Stimulated activated naive CD8-positive, alpha-beta T cell treated with anti-CD3 and anti-CD28 coated beads, Interleukin-15, amount 100 ng/mL, for 72 hours (primary cell): Measurements from ENCODE around the gene ASTN2.

Source experiments
- ATAC-seq: fragments of 150-1000 bp; cut with Tn5 transposase; 2 replicates; pipeline ENCODE4 v1.10.0; 2021; ENCODE audit warnings: mild to moderate bottlenecking, moderate library complexity
- DNase-seq, 2 donors: peaks; one replicate each; pipeline ENCODE4 v3.0.0; 2021 to 2022
- H3K27ac Mint-ChIP-seq, 2 donors: one replicate each; pipeline ENCODE4 v1.8.0; 2022; ENCODE audit warnings: mild to moderate bottlenecking in 2 of 2, mixed read lengths in 2 of 2, moderate library complexity in 2 of 2
- H3K27me3 Mint-ChIP-seq: one replicate; pipeline ENCODE4 v1.8.0; 2022; ENCODE audit warnings: mixed read lengths
- H3K4me1 Mint-ChIP-seq: one replicate; pipeline ENCODE4 v1.8.0; 2022; ENCODE audit warnings: mild to moderate bottlenecking, mixed read lengths
- H3K4me3 Mint-ChIP-seq, 2 donors: one replicate each; pipeline ENCODE4 v1.8.0; 2022; ENCODE audit warnings: mild to moderate bottlenecking in 2 of 2, mixed read lengths in 2 of 2, moderate library complexity in 1 of 2
- H3K9me3 Mint-ChIP-seq, 2 donors: one replicate each; pipeline ENCODE4 v1.8.0; 2022; ENCODE audit warnings: mixed read lengths in 2 of 2

ASTN2 gene

DNA sequence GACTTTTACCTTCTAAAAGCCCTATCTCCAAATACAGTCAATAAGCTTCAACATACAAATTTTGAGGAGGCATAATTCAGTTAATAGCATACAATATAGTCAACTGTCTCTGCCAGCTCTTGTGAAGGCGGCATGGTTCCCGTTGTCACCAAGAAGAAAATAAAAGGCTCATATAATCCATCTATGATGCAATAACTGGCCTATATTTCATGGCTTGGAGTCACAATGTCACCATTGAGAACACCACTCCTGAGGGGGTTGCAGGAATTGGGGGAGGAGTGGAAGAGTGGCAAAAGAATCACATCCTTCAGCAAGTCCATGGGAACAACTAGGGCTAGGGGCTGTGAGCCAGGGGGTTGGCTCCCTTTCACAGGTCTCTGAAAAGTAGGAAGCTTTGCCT, 16.0 kb upstream of the ASTN2 start:
- no peak for ATAC-seq
- Mint-ChIP-seq H3K9me3 (peaks cover 0 to 24% of the 10 kb centered on the region in 2 donors), H3K4me3 (no peak overlapping the region), H3K27me3 (no peaks in the 10 kb centered on the region), H3K4me1 (no peaks in the 10 kb centered on the region), H3K27ac (no peak overlapping the region)
- no peak for DNase-seq

DNA sequence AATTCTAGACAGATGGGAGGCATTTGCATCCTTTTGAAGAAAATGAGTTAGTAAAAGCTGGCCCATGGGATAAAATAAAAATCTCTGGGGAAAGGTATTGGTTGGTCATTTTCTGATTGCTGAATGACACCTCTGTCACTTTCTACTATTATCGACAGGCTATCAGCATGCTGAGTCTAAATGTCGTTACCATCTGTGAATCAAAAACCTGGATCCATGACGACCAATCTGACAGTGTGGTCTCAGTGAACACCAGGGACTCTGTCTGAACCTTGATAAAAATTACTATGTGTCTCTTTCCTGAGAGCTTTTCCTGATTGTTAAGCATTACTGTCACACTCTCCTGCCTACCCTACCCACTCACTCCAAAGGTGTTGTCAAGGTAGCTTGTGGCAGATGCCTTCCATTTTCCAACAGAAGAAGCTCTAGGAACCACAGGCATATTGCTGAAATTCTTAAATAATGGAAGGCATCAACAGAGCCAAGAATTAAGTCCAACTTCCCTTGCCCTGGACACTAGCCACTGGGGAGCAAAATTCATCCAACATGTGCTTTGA, 12.6 kb upstream of the ASTN2 start:
- Mint-ChIP-seq H3K4me1 (no peaks in the 10 kb centered on the region), H3K9me3 (peaks cover 0 to 19% of the 10 kb centered on the region in 2 donors), H3K4me3 (no peak overlapping the region), H3K27ac (no peak overlapping the region), H3K27me3 (no peaks in the 10 kb centered on the region)
- DNase-seq (no peak), ATAC-seq (no peak)

DNA sequence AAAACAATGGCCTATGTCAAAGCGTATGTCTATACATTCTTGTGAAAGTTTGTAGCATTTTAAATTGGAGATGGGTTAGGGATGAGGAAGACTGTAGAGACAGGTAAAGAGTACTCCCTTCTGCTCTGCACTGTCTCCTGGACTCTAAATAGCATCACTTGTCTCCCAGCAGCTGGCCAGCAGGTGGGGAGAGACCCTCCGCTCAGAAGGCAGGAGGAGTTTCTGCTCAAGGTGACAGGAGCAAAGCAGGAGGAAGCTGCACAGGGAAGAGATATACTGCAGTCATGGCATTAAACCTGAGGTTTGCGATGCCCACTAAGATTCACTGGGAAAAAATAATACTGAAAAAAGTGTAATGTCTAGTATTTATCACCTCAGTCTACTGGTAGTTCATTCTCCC, 10.7 kb upstream of the ASTN2 start:
- no peaks in the 10 kb centered on the region for H3K4me1 Mint-ChIP-seq
- ATAC-seq, result no peak
- no peaks in the 10 kb centered on the region for H3K27me3 Mint-ChIP-seq
- no peak overlapping the region for H3K27ac Mint-ChIP-seq
- no peak overlapping the region for H3K4me3 Mint-ChIP-seq
- no peak for DNase-seq
- H3K9me3 Mint-ChIP-seq, result peaks cover 0 to 5% of the 10 kb centered on the region in 2 donors

DNA sequence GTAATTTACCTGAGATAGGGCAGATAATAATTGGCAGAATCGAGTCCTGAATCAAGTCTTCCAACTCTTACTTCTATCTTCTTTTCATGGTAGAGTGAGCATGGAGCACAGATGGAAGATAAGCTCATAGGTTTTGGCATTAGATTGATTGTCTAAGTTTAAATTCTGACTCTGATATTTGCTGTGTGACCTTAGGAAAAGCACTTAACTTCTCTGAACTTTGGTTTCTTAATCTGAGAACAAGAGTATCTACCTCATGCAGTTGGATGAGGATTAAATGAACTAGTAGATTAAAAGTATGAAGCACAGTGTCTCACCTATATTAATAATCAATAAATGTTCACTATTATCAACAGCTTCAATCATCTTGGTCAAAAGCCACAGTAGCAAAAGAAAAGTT, 9.4 kb upstream of the ASTN2 start:
- no peaks in the 10 kb centered on the region for H3K4me1 Mint-ChIP-seq
- H3K27me3 Mint-ChIP-seq, result no peaks in the 10 kb centered on the region
- H3K9me3 Mint-ChIP-seq, result peaks cover 0 to 5% of the 10 kb centered on the region in 2 donors
- no peak for ATAC-seq
- H3K4me3 Mint-ChIP-seq, result no peak overlapping the region
- no peak overlapping the region for H3K27ac Mint-ChIP-seq
- DNase-seq, result no peak

DNA sequence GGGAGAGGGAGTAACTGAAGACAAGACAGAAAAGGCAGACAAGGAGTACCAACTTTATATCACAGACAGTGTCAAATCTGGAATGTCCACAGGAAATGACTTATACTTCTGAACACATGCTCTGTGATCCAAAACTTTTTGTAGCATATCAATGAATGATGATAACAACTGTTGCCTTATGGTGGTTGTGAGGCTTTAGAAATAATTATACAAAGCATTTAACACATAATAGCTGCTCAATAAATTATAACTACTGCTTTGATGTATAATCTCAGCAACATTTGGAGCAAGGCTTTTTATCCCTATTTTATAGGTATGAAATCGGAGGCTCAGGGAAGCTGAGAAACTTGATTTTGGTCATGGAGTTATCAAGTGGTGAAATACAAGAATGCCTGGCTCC, 3.3 kb upstream of the ASTN2 start:
- H3K27ac Mint-ChIP-seq, result no peak overlapping the region
- H3K4me1 Mint-ChIP-seq, result peaks cover 2% of the 10 kb centered on the region
- H3K9me3 Mint-ChIP-seq, result no peaks in the 10 kb centered on the region
- H3K27me3 Mint-ChIP-seq, result peaks cover 13% of the 10 kb centered on the region
- no peak for DNase-seq
- H3K4me3 Mint-ChIP-seq, result no peak overlapping the region
- ATAC-seq, result no peak

DNA sequence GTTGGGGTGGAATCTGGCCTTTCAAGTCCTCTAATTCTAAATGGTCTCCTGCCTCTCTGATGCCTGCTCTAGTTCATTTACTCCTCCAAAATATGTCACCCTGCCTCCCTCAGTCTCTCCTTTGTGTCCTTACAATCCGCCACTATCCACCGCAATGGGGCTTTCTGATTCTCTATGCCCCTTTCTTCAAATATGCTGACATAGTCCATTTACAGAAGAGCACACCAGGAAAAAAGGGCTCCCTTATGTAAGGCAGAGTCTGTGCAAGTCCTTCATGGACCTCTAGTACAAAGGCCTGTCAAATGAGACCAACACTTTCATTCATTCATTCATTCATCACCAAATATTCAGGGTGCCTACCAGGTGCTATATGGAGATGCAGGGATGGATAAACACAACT, 2.0 kb upstream of the ASTN2 start:
- ATAC-seq (no peak), DNase-seq (no peak)
- Mint-ChIP-seq H3K4me1 (peaks cover 6% of the 10 kb centered on the region), H3K27me3 (peaks cover 25% of the 10 kb centered on the region), H3K4me3 (no peak overlapping the region), H3K9me3 (no peaks in the 10 kb centered on the region), H3K27ac (no peak overlapping the region)

DNA sequence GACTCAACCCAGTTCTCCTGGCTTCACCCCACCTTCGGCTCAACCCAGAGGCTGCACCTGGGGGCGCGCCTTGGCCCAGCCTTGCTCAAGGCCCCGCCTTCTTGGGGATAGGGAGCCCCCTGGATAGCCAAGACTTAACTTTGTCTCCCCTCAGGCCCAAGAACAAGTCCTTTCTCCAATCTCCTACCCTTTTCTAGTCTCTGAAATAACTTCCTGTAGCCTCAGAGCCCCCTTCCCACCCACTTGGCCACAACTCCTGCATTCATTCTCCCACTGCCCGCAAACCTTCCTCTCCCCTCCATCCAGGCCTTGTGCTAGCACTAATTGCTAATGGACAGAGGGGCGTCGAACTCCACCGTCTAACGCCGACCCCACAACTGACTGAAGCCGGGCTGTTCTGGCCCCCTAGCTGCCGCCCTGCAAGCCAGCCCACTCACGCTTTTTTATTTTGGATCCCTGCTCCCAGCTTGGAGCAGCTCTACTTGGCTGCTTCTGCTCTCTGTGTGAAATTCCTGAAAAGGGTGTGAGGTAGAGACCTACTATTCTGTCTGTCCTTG, 579 bp upstream of the ASTN2 start:
- Mint-ChIP-seq H3K4me1 (peaks cover 6% of the 10 kb centered on the region), H3K27me3 (peaks cover 38% of the 10 kb centered on the region), H3K27ac (no peak overlapping the region), H3K4me3 (peak overlapping the region in 1 of 2 donors; percentile 36), H3K9me3 (peaks cover 0 to 5% of the 10 kb centered on the region in 2 donors)
- ATAC-seq (no peak), DNase-seq (no peak)

DNA sequence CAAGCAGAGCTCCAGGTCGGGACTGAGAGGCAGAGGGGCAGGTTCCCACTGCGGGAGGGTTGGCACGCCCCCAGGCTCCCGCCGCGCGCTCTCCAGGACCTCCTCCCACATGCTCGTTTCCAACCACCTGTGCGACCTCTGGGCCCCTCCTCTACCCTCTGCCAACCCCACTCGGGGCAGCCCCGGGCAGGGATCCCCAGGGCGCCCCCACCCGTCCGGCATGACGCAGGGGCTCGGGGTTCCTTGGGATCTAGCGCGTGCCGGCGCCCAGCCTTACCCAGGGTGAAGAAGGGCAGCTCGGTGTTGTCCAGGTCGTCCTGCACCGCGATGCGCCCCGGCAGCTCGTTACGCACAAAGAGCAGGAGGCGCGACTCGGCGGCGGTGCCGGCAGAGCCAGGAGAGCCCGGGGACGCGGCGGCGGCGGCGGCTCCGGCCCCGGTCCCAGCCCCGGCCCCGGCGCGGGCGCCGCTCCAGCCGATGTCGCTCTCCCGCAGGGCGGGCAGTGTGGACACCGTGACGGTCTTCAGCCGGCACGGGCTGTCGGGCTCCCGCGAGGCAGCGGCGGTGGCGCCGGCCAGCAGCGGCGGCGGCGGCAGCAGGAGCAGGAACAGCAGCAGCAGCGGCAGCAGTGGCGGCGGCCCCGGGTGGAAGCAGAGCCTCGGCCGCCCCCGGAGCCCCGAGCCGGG, 494 bp downstream of the ASTN2 start:
- Mint-ChIP-seq H3K4me1 (peaks cover 6% of the 10 kb centered on the region), H3K27ac (no peak overlapping the region), H3K9me3 (peaks cover 0 to 5% of the 10 kb centered on the region in 2 donors), H3K4me3 (no peak overlapping the region), H3K27me3 (peaks cover 47% of the 10 kb centered on the region)
- DNase-seq (no peak), ATAC-seq (peak; percentile 48)

DNA sequence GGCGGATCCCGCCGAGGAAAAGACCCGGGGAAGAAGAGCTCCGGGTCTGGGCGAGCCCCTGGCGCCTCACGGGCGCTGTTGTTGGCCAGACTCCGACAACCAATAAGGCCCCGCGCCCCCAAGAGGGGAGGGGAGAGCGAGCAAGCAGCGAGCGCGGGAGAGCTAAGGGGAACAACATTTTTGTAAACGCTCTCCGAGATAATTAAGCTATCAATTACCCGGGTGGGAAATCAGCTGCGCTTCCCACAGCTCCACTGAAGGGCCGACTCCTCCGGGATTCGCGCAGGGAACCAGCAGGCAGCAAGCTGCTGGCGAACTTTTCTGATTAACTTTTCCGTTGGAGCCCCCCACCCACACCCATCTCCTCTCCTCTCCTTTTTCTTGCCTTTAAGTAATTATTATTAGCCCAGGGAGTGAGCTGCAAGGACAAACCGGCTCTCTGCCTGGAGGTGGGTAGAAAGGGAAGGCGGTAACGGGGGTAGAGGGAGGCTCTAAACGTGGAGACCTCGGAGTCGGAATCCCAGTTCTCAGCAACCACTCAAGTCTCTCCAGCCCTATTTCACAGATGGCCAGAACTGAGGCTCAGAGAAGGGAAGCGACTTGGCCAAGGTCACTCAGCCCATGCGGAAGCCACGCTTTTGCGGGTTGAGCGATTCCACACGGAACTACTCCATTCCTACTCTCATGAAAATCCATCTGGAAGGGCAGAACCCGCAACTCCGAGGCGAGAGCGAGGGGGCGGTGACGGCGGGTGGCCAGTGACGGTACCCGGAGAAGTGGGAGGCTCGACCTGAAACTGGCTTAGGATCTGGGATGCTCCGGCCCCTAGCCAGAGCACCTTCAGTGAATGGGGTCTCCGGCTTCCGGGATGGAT, 1.3 kb downstream of the ASTN2 start:
- Mint-ChIP-seq H3K4me3 (peak overlapping the region in 1 of 2 donors; percentile 33), H3K4me1 (peaks cover 6% of the 10 kb centered on the region), H3K27me3 (peaks cover 47% of the 10 kb centered on the region), H3K9me3 (peaks cover 0 to 8% of the 10 kb centered on the region in 2 donors), H3K27ac (no peak overlapping the region)
- no peak for ATAC-seq
- DNase-seq, result no peak

DNA sequence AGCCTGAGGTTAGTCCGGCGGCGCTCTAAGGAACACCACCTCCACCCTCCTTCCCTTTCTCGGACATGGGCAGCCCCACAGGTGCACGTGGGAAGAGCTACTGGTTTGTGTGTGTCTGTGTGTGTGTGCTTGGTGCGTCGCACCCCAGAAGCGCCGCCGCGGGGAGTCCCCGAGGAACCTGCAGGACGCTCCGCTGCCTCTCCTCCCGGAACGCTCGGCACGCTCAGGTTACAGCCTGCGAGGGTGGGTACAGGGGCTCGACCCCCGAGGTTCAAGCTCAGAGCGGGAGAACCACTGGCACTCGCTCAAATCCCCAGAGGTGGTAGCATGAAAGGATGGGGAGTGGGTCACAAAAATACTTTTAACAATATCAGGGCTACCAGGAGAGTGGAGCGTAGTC, 2.0 kb downstream of the ASTN2 start:
- peaks cover 47% of the 10 kb centered on the region for H3K27me3 Mint-ChIP-seq
- no peak overlapping the region for H3K4me3 Mint-ChIP-seq

DNA sequence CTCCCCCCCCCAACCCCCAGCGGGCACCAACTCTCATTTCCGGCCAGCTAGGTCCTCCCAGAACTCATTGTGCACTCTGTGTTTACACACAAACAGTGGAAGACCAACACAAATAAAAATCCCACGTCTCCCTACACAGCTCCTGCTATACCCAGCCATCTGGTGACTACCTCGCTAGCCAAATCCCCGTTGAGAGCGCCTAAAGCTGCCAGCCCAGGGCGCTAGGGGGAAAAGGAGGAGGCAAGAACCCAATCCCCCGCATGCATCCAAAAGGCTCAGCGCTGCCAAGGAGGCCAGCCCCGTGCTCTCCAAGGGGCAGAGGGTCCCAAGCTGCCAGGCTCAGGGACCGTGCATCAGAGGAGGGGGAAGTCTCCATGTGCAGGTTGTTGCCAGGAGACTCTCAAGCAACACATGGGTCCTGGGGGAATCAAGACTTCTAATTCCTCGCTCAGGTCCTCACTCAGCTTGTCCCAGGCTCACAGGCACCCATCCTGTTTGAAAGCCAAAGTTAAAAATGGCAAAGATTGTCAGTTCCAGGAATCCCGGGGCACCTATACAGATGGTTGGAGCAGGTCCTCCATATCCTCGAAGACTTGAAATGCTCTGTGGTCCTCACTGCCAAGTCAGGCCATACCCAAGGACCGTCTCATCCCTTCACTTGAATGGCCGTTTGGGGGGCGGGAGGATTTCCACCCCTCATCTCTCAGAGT, 2.7 kb downstream of the ASTN2 start:
- H3K4me3 Mint-ChIP-seq, result no peak overlapping the region
- no peak overlapping the region for H3K27ac Mint-ChIP-seq
- H3K4me1 Mint-ChIP-seq, result peaks cover 6% of the 10 kb centered on the region
- DNase-seq (no peak), ATAC-seq (no peak)
- H3K27me3 Mint-ChIP-seq, result peaks cover 48% of the 10 kb centered on the region
- H3K9me3 Mint-ChIP-seq, result peaks cover 0 to 9% of the 10 kb centered on the region in 2 donors

More for the DNA sequence above, 2.0 kb downstream of the ASTN2 start:
- DNase-seq (no peak), ATAC-seq (no peak)
- H3K27ac Mint-ChIP-seq, result no peak overlapping the region
- H3K4me1 Mint-ChIP-seq, result peaks cover 6% of the 10 kb centered on the region
- peaks cover 0 to 9% of the 10 kb centered on the region in 2 donors for H3K9me3 Mint-ChIP-seq

DNA sequence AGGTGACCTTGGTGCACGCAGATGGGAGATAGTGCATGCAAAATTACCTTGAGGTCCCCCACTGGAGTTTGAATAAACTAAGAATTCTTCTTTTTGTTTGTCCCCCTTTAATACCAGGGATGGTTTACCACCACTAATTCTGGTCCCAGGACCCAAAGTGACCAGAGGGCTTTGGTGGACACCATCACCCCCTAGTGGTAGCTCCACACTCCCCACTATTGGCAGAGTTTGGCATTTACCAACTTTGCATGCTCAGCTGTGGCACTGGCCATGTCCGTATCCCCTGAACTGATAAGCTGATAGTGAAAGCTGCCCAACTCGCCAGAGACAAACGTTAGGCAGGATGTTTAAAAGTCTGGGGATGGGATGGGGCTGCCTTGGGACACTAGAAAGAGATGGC, 3.3 kb downstream of the ASTN2 start:
- DNase-seq, result no peak
- no peak overlapping the region for H3K4me3 Mint-ChIP-seq
- H3K4me1 Mint-ChIP-seq, result peaks cover 6% of the 10 kb centered on the region
- H3K27ac Mint-ChIP-seq, result no peak overlapping the region
- peaks cover 0 to 13% of the 10 kb centered on the region in 2 donors for H3K9me3 Mint-ChIP-seq
- no peak for ATAC-seq
- peaks cover 54% of the 10 kb centered on the region for H3K27me3 Mint-ChIP-seq

DNA sequence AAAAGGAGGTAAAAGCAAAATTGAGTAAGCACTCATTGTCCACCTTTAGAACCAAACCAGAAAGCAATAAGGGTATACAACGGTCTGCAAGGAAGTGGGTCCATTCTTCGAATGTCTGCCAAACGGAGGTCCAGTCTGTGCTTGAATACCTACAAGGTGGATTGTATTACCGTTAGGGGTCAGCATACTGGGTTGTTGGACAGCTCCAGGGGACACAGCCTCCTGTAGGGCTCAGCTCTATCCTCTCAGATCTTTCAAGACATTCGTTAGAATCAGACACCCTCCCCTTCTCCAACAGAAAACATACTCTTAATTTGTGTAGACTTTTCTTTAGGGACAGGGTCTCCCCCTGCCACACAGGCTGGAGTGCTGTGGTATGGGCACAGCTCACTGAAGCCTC, 5.5 kb downstream of the ASTN2 start:
- Mint-ChIP-seq H3K9me3 (peaks cover 0 to 16% of the 10 kb centered on the region in 2 donors), H3K27ac (no peak overlapping the region), H3K4me3 (no peak overlapping the region), H3K27me3 (peaks cover 57% of the 10 kb centered on the region), H3K4me1 (peaks cover 6% of the 10 kb centered on the region)
- DNase-seq (no peak), ATAC-seq (no peak)

DNA sequence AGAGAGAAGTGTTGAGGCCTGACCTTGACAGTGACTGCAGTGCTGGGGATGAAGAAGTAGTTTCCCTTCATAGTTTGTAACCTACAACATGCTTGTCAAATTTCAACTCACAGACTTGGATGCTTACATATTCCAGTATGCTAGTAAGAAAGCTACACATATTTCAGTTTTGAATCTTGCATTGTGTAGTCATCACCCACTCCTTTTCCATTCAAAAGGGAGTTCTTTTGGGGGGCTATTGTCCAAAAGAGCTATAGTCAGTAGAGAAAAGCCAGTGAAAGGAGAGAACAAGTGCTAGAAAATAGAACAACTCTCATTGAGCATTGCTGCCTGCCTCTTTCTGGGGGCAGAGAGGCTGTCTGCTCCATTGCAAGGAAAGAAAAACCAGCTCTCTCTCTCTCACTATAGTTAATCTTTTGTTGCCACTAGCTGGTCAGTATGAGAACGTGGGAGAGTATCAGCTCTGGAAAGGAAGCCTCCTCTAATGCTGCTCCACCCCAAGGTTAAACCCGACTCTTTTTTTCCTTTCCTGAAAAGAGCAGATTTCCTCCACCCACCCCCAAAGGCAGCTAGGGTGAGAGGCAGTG, 7.3 kb downstream of the ASTN2 start:
- Mint-ChIP-seq H3K27ac (no peak overlapping the region), H3K4me3 (no peak overlapping the region), H3K27me3 (peaks cover 40% of the 10 kb centered on the region), H3K9me3 (peaks cover 0 to 16% of the 10 kb centered on the region in 2 donors), H3K4me1 (no peaks in the 10 kb centered on the region)
- no peak for ATAC-seq
- DNase-seq, result no peak
